ENCODE measurements around the gene TLN1.

TLN1 gene

GRCh38 chr9:35754264-35754663 lies 22.3 kb upstream of the TLN1 start, which contains the start of gene MSMP:
MSMP (minus strand) TSS chr9:35754276; CDS start chr9:35754129, 147 bp downstream.
- no peak for DNase-seq

GRCh38 chr9:35753466-35753865 lies 21.5 kb upstream of the TLN1 start:
- DNase-seq, result no peak

- no peak for DNase-seq
Measured at GRCh38 chr9:35750256-35750531, 18.2 kb upstream of the TLN1 start.

GRCh38 chr9:35749515-35750255 lies 17.7 kb upstream of the TLN1 start:
- DNase-seq, result no peak

GRCh38 chr9:35748858-35749514 lies 17.0 kb upstream of the TLN1 start, which contains the start of the genes GBA2 and RGP1:
GBA2 (minus strand) TSS chr9:35749228; CDS start chr9:35748704, 524 bp downstream.
RGP1 (plus strand) TSS chr9:35749287; CDS start chr9:35749756, 469 bp downstream.
- DNase-seq, result peak; percentile 48

- DNase-seq, result no peak
Measured at GRCh38 chr9:35748242-35748857, 16.4 kb upstream of the TLN1 start.

GRCh38 chr9:35746583-35746982 lies 14.6 kb upstream of the TLN1 start:
- DNase-seq, result no peak

GRCh38 chr9:35745569-35745968 lies 13.6 kb upstream of the TLN1 start:
- no peak for DNase-seq

GRCh38 chr9:35743880-35744518 lies 12.0 kb upstream of the TLN1 start:
- DNase-seq, result no peak

GRCh38 chr9:35743452-35743851 lies 11.5 kb upstream of the TLN1 start:
- DNase-seq, result no peak

GRCh38 chr9:35741740-35742139 lies 9.7 kb upstream of the TLN1 start:
- DNase-seq, result no peak

GRCh38 chr9:35740243-35740642 lies 8.2 kb upstream of the TLN1 start:
- DNase-seq, result no peak

GRCh38 chr9:35738924-35739323 lies 6.9 kb upstream of the TLN1 start:
- no peak for DNase-seq

- no peak for DNase-seq
Measured at GRCh38 chr9:35738186-35738585, 6.2 kb upstream of the TLN1 start.

GRCh38 chr9:35737143-35737542 lies 5.1 kb upstream of the TLN1 start:
- no peak for DNase-seq

- DNase-seq, result peak; percentile 53
Measured at GRCh38 chr9:35736201-35736633, 4.2 kb upstream of the TLN1 start.

- DNase-seq, result no peak
Measured at GRCh38 chr9:35734096-35734495, 2.1 kb upstream of the TLN1 start.

- peak; percentile 57 for DNase-seq
Measured at GRCh38 chr9:35732800-35733541, 976 bp upstream of the TLN1 start.

GRCh38 chr9:35731415-35732184 lies 395 bp downstream of the TLN1 start:
- no peak for DNase-seq

GRCh38 chr9:35730486-35730854 lies 1.5 kb downstream of the TLN1 start:
- no peak for DNase-seq

GRCh38 chr9:35729700-35730485 lies 2.1 kb downstream of the TLN1 start:
- DNase-seq, result peak; percentile 60

Data from NCI-H226 (cell line).